Inflammatory macrophage treated with lipopolysaccharide for 4 hours (primary cell): ENCODE measurements around the gene RARRES2.

Source experiments
- DNase-seq: peaks from one replicate; pipeline ENCODE4 v3.0.0-alpha.2; 2020

RARRES2 gene

GRCh38 chr7:150376560-150376959 lies 35.1 kb upstream of the RARRES2 start:
- no peak for DNase-seq

DNA sequence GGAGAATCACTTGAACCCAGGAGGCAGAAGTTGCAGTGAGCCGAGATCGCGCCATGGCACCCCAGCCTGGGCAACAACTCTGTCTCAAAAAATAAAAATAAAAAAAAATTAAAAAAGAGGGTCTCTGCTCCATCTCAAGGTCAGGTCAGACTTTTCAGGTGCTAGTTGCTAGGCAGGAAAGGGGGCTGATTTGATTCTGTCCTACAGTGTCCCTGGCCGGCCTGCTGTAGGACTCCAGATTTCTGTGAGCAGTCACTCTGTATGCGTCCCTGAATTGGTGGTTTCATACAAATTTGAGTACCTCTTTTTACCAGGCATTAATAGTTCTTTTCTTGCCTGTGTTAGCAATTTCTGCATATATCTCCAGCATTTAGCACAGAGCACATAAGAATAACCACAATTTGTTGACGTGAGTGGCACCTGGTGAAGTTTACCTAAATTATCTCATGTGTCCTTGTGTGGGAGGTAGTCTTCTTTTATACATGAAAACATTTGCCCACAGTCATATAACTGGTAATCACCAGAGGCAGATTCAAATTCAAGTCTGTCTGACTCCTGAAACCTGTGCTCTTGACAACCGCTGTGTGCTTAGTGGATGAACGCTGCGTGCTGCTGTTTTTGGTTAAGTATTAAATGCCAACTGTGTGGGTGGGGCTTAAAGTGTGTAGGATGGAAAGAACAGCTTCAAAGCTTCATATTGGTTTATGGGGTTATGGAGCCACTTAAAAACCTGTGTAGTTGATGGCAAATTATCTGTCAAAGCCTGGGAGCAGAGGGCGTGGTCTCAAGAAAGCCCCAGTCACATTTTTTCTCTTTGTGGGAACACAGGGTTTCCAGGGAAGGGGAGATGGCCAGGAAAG lies 34.5 kb upstream of the RARRES2 start:
- DNase-seq: no peak

DNA sequence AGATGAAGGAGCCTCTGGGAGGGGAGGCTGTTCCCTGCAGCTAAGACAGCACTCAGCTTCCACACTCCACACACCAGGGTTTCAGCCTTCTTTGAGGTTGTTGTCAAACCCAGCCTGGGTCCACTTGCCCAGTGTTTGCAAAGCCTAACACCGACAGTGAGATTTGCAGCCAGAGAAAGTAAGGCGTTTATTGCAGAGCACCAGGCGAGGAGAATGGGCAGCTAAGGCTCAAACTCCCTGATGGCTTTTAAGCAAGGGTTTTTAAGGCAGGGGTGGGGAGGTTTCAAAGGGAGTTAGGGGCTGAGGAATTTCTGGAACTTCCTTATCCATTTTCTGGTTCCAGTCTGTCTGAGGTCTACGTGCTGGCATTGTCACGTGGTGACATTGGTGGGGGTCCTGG lies 33.0 kb upstream of the RARRES2 start:
- no peak for DNase-seq

DNA sequence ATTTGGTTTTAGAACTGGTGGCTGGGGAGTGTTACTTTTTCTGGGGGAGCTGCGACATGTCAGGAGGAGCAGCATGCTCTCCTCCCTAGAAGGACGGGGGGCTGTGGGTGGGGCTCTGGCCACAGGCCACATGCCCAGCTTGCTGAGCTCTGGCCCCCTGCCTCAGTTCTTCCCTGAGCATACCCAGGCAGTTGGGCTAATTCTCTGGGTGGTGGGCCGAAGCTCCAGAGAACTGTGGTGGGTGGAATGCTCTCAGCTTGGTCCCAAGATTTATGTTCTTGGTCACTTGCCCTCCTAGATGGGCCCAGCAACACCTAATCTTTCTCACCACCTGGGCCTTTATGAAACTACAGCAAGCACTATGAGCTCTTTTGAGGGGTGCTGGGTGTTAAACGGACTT lies 32.6 kb upstream of the RARRES2 start:
- no peak for DNase-seq

DNA sequence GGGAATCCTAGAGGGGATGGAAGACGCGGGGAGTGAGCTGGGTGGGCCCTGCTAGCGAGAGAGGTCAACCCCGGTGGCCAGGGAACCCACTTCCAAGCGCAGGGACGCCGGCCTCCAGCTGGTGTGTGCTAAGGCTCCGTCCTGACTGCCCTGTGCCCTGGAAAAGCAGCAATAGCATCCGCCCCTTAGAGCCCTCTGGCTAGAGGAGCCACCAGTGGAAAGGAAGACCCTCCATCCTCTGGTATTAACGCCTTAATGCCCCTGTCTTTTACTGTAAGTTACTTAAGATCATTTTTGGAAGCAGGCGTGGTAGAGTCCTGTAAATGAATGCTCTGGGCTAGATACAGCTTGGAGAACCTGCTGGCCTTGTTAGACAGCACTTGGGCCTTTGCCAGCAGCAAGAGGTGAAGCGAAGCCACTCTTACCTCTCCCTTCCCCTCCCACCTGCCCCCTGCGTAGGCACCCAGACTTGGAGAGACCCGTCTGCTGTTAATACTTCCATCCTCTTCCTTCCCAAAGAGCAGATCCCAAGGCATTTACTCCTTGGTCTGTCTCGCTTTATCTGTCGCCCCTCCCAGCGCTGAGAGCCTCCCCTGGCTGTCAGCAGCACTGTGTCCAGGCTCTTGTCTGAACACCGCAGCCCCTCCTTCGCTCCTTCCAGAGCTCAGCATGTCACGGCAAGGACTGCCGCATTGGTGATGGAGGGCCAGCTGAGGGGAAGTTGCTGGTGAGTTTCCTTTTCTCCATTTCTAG lies 31.8 kb upstream of the RARRES2 start:
- DNase-seq: no peak

- DNase-seq: no peak
Measured at GRCh38 chr7:150372271-150373048, 31.0 kb upstream of the RARRES2 start.

DNA sequence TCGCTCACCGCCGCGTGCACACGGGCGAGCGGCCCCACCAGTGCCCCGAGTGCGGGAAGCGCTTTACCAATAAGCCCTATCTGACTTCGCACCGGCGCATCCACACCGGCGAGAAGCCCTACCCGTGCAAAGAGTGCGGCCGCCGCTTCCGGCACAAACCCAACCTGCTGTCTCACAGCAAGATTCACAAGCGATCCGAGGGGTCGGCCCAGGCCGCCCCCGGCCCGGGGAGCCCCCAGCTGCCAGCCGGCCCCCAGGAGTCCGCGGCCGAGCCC lies 30.5 kb upstream of the RARRES2 start:
- DNase-seq: no peak

- no peak for DNase-seq
Measured at GRCh38 chr7:150371131-150371995, 29.9 kb upstream of the RARRES2 start.

DNA sequence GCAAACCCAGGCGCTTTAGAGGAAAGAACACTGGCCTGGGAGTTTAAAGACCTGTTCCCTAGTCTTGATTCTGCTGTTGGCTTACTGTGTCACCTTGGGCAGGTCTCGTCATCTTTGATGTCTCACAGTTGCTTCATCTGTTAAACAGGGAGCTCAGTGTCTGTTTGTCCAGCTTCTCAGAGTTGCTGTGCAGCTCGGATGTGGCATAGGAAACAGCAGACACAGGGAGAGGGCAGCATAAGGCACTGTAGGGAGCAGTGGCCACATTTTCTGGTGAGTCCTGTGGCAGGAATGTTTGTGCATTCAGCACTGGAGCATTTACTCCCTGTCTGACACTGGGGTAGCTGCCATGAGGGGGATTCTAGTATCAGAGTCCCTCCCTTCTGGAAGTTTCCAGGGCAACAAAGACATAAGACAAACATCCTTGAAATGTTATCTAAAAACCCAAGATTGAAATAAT lies 29.2 kb upstream of the RARRES2 start:
- DNase-seq: no peak

DNA sequence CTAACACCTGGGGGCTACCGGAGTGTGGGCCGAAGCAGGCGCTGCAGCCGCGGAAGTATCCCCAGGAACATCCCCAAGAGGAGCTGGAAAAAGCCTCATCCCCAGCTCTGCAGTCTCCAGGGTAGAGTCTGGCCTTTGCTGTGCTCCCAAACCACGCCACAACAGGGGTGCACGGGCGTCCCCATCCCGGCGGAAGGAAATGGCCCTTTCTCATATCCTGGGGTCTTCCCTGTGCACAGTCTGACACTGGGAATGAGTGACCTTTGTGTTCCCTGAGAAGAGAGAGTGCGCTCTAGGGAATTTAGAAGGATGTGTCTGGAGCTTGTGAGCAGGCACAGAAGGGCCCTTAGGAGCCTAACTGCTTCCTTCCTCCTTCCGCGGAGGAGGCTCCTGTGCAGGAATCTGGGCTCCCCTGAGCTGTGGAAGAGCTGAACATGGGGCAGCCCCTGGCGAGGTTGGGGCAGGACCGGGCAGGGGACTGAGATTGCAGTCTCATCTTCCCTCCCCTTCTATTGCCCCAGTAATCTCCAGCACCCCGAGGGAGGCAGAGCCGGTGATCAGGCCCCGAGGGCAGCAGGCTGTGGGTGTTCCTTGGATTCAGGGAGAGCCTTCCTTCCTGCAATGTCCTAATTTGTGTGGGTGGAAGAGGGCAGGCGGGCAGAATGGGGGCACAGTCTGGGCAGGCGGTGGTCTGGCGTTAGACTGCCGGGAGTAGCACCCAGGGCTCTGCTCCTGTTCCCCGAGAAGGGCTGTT lies 28.5 kb upstream of the RARRES2 start:
- DNase-seq: no peak

- DNase-seq: peak; percentile 30
Measured at GRCh38 chr7:150368884-150369747, 27.7 kb upstream of the RARRES2 start.

- DNase-seq: peak; percentile 80
Measured at GRCh38 chr7:150368096-150368883, 26.9 kb upstream of the RARRES2 start, which contains the start of gene REPIN1. Gene REPIN1, plus strand, starts transcription at chr7:150368822. Its CDS starts 890 bp downstream, at chr7:150369712.

GRCh38 chr7:150367677-150368095 lies 26.3 kb upstream of the RARRES2 start:
- no peak for DNase-seq

- peak; percentile 67 for DNase-seq
Measured at GRCh38 chr7:150365673-150366398, 24.4 kb upstream of the RARRES2 start.

DNA sequence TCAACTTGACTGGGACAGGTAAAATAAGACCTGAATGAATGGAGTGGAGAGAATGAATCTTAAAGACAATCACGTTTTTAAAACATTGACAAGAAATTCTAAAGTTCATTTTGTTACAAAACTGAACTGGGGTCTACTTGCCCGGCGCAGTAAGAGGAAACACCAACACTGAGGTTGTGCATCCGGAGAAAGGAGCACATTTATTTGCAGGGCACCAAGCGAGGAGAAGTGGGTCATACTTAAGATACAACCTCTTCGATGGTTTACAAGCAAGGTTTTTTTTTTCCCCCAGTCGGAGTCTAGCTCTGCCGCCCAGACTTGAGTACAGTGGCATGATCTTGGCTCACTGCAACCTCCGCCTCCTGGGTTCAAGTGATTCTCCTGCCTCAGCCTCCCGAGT lies 23.8 kb upstream of the RARRES2 start:
- no peak for DNase-seq

GRCh38 chr7:150363872-150364271 lies 22.4 kb upstream of the RARRES2 start:
- DNase-seq: peak; percentile 82

DNA sequence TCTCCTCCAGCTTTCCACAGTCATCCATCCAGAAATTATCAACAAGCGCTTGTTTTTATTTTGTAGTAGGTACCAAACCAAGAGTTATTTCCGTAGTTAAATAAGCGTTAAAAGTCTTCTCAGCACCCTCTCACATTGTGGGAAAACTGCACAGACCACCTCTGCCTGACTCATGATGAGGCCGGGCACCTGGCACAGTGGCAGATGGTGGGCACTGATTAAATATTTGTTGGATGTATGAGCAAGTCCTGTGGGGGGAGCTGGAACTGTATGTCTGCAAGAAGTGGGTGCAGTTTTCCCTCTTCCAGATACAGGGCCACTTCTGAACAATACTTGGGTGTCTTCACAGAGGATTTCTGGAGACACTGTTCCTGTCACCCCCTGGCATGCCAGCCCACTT lies 21.9 kb upstream of the RARRES2 start:
- no peak for DNase-seq

DNA sequence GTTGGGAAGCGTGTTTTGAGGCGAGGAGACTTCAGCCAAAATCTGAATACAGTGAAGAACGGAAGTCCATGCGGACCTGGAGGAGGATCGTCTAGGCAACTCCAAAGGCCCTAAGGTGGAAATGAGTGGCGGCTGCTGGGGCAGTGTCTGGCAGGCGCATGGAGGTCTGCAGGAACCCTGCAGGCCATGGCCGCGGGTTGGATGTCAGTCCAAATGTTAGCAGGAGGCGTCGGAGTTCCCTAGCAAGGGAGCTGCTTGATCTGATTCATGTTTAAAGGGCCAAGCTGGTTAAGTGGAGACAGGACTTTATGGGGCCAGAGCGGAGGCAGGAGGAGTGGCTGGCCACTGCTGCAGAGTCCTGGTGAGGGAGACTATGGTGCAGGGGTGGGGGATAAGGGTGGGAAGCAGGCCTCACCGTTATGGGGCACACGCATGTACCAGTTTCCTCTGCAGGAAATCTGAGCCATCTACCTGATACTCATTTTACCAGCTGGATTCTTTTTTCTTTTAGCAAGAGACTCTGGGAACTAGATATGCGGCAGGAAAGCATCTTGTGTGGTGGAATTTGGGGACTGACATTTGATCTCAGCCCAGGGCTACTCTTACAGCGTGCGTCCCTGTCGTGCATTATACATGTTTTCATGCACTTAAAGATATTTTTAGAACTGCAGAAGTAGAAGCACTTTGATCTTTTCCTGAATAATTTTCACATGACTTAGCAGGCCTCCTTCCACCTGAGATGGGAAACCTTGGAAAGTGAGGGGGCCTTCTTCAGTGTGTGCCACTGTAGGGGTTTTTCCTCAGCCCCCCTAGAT lies 20.6 kb upstream of the RARRES2 start:
- no peak for DNase-seq
